ENCODE results near the gene SPRED2.

Gene SPRED2

DNA sequence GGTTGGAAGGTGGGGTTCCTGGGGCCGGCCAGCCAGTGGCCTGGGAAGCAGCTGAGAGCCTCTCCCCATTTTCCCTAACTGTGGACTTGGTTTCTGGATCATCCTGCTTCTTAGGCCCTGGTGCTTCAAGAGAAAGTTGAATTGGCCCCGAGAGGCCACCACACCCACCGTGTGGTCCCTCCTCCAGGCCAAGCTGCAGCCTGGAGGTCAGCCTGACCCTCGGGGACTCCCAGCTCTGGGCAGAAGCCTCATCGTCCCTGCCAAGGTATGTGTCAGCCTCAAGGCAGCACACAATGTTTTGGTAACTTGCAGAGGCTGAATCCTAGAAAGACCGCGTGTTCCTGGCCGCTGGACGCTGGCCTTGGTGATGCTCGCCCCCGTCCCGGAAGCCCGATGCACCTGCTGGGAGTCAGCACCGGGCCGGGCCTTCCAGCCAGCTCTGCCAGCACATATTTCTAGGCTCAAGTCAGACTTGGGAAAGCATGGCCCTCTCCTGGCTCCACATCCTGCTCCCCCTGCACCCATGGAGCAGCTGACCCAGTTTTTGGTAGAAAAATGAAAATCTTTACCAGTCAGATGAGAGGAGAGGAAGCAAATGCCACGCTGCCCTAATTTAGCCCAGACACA, 132.2 kb downstream of the SPRED2 start:
- no peak for DNase-seq

DNA sequence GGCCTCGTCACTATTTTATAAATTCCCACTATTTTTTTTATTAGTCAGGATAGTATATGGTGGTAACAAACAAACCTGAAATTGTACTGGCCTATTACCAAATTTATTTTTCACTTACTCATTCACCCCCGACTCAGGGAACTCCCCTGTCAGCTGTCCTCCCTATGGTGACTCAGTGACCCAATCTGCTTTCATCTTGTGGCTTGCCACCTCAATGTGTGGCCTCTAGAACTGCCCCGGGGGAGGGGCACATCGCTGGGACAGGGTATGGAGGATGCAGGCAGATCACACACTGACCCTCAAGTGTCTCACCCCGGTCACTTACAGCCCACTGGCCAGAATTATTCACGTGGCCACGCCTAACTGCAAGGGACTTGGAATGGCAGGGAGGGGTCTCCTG, 133.2 kb downstream of the SPRED2 start:
- DNase-seq = no peak

DNA sequence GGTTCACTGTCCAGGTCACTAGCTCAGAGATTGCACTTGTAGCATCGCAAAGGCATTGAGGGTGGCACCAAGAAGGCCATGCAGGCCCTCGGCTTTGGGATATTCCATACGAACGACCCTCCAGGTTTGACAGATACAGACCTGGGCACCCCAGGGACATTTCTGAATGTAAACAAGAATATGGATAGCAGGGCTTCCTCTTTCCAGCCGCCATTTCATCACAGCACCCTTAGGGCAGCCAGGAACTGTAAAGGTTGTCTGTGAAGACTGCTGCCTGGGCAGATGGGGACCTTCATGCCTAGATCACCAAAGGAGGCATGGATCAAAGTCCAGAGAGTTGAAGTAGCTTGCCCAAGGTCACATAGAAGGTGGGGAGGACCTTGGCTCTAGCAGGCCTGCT, 134.3 kb downstream of the SPRED2 start:
- DNase-seq = no peak

DNA sequence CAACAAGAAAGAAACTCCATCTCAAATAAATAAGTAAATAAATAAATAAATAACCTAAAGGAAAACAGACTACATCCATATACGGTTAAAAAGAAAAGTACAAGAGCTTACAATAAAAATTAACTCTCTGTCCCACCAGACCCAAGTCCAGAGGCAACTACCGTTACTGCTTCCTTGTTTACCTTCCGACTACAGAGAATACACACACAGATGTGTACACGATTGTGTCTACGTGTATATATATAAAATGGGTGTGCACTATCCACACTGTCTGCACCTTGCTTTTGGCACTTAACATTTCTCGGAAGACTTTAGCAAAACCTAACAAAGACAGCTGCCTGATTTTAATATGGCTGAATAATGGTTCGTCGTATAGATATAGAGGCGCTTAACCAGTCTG, 134.9 kb downstream of the SPRED2 start:
- no peak for DNase-seq

DNA sequence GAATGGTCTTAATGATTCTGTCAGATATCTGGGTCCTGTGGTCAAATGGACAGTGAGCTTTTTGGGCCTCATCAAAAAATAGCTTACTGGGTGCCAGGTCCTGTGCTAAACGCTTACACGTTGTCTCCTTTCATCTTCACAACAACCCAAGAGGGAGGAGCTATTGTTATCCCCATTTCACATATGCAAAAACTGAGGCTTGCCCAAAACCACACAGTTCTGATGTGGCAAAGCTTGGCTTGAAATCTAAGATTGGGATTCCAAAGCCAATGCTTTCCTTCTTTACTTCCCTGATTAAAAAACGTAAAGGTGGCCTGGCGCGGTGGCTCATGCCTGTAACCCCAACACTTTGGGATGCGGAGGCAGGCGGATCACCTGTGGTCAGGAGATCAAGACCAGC, 135.4 kb downstream of the SPRED2 start:
- DNase-seq = no peak

- DNase-seq = no peak
Observed at GRCh38 chr2:65294701-65295100, 137.7 kb downstream of the SPRED2 start.

DNA sequence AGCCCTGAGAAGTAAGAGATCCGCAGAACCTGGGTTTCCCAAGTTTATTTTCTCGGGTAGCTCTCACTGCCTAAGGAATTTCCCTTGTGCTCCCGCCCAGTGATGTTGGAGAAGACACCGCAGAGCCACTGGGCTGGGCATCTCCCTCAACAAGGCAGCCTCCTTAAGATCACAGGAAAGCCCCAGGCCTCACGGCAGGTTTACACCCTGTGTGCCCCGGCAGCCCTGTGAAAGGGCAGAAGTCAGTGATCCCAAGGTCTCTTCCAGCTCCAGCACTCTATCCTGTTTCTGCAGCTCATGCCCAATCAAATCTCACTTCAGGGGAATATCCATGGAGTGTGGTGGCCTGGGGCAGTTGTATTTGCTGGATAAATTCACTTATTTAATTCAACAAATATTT, 138.3 kb downstream of the SPRED2 start:
- DNase-seq = no peak

GRCh38 chr2:65293376-65293775, 139.0 kb downstream of the SPRED2 start:
- DNase-seq = no peak

DNA sequence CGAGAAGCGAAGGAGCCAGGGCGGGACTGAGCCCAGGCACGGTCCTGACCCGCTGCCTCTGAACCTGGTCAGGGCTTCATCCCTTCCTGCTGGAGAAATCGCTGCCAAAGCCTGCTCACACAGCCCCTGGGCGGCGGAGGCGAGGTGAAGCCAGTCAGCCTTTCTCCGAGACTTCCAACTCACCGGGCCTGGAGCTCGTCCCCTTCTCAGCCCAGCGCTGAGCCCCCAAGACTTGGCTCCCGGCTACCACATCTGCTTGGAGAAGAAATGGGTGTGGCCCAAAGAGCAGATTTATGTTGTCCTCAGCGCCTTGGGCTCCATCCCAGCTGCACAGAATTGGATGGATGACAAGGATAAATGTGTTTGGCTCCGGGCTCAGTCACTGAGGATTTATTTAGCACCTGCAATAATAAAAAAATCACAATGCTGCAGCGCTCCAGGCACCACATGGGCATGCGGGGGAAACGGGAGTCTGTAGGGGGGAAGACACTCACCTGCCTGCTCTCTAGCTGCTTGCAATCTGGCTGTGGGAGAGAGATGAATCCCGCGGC, 139.9 kb downstream of the SPRED2 start:
- no peak for DNase-seq

GRCh38 chr2:65292106-65292400, 140.3 kb downstream of the SPRED2 start:
- no peak for DNase-seq

GRCh38 chr2:65291216-65292105, 140.9 kb downstream of the SPRED2 start:
- DNase-seq = no peak

DNA sequence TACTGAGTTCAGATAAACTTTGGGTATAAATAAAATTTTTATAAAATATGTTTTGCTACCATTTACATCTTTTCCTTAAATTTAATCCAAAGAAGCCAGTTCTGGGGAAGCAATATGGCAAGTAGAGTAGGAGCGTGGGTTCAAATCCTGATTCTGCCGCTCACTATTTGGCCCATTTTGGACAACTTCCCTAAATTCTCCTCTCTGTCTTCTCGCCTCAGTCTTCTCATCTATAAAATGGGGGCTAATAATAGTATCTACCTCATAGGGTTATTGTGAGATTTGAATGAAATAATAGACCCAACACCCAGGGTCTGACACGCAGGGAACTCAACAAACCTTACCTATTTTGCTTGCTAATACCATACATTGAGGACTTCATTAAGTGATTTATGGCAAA, 145.0 kb downstream of the SPRED2 start:
- DNase-seq = no peak

GRCh38 chr2:65282477-65283053, 149.8 kb downstream of the SPRED2 start:
- no peak for DNase-seq

- no peak for DNase-seq
Observed at GRCh38 chr2:65281627-65282351, 150.6 kb downstream of the SPRED2 start.

- no peak for DNase-seq
Observed at GRCh38 chr2:65279756-65280155, 152.6 kb downstream of the SPRED2 start.

- DNase-seq = peak; percentile 81
Observed at GRCh38 chr2:65278531-65278981, 153.8 kb downstream of the SPRED2 start.

- no peak for DNase-seq
Observed at GRCh38 chr2:65277791-65278483, 154.5 kb downstream of the SPRED2 start.

- no peak for DNase-seq
Observed at GRCh38 chr2:65277118-65277517, 155.3 kb downstream of the SPRED2 start.

DNA sequence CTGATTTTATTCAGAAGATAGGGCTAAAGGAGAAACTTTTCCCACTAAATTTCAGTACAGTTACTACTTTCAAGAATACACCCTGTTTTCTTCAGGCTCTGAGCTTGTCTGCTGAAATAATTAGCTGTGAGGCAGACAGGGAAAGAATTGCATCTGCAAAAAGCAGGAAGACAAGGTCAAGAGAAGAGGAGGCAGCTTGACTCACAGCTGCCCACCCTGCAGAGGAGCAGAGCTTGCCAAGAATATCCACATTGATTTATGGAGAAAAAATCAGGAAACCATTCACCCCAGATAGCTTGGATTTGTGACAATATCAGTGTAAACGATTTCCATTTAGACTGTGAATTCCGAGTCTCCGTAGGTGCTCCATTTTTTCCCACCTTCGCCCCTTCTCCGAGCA, 155.8 kb downstream of the SPRED2 start:
- DNase-seq = no peak

- DNase-seq = no peak
Observed at GRCh38 chr2:65275141-65275915, 157.1 kb downstream of the SPRED2 start.

DNA sequence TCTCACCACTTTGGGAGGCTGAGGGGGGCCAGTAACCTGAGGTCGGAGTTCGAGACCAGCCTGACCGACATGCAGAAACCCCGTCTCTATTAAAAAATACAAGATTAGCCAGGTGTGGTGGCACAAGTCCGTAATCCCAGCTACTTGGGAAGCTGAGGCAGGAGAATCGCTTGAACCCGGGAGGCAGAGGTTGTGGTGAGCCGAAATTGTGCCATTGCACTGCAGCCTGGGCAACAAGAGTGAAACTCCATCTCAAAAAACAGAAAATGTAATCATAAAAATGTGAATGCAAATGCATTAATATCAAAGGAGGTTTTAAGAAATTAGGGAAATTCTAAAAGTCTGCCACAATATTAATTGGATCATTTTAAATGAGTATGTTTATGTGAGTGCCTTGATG, 159.1 kb downstream of the SPRED2 start:
- DNase-seq = no peak

- DNase-seq = no peak
Observed at GRCh38 chr2:65268957-65269356, 163.4 kb downstream of the SPRED2 start.

Measured in GF-D8 (cell line).